ENCODE results near the gene DYNAP. TPM values are rescaled to one million over a fixed set of nuclear protein-coding genes. Genes with fewer than 3 reads are reported as not detected.

DYNAP gene
- total RNA-seq, 3 donors from 2014 or later = not detected

DNA sequence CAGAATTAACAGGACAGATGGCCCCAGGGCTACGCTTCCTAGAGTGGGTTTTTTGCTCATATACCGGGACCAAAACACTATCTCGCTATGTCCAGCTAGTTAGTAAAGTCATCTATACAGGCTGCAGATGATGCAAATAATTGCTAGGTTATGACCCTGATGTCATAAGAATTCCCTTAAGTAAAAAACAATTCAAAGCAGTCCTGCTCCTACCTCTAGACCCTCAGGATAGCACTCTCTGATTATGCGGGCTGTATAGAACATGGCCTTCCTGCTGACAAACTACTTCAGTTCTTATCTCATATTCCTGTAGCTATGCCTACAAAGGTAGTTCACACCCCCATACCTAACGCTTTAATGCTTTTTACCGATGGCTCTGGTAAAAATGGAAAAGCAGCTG is 13.2 kb downstream of the DYNAP start:
- intact Hi-C loops (cut with DNase I, micrococcal nuclease) = no loop called here
- H3K4me3 ChIP-seq = no peak overlapping the region

DNA sequence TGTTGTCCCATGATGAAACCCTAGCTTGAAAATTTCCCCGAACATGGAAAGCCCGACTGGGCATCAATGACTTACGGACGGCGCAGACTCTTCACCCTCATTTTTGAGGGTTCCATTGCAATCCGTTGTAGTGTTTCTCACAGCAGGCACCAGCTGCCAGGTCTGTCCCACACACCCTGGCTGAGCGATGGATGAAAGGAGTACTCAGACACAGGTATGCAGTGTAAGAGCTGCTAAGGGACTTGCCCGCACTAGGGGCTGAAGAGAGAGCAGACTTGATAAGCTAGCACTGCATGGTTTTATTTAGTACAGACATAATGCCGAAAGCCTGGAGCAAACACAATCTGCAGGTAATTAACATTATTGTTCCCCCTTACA is 15.8 kb downstream of the DYNAP start:
- no peaks in the 10 kb centered on the region for H3K4me1 ChIP-seq (ENCODE audit: low read depth)
- H3K9me3 ChIP-seq = no peaks in the 10 kb centered on the region
- intact Hi-C loops (cut with DNase I, micrococcal nuclease) = no loop called here
- peak; percentile 60 for ATAC-seq
- peak in 1 of 3 donors; percentile 20 for DNase-seq
- TF ChIP-seq, protein P1, sequence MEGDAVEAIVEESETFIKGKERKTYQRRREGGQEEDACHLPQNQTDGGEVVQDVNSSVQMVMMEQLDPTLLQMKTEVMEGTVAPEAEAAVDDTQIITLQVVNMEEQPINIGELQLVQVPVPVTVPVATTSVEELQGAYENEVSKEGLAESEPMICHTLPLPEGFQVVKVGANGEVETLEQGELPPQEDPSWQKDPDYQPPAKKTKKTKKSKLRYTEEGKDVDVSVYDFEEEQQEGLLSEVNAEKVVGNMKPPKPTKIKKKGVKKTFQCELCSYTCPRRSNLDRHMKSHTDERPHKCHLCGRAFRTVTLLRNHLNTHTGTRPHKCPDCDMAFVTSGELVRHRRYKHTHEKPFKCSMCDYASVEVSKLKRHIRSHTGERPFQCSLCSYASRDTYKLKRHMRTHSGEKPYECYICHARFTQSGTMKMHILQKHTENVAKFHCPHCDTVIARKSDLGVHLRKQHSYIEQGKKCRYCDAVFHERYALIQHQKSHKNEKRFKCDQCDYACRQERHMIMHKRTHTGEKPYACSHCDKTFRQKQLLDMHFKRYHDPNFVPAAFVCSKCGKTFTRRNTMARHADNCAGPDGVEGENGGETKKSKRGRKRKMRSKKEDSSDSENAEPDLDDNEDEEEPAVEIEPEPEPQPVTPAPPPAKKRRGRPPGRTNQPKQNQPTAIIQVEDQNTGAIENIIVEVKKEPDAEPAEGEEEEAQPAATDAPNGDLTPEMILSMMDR (IDR thresholded peaks at IDR 0.05) = no peak
- no peak overlapping the region for H3K4me3 ChIP-seq
- no peaks in the 10 kb centered on the region for H3K36me3 ChIP-seq (ENCODE audit: low read depth)

More for the DNA sequence above, 13.2 kb downstream of the DYNAP start:
- no peaks in the 10 kb centered on the region for H3K4me1 ChIP-seq (ENCODE audit: low read depth)
- ATAC-seq (no peak), DNase-seq (no peak)
- no peaks in the 10 kb centered on the region for H3K9me3 ChIP-seq
- TF ChIP-seq, protein P1 (IDR thresholded peaks at IDR 0.05) = no peak
- no peaks in the 10 kb centered on the region for H3K36me3 ChIP-seq (ENCODE audit: low read depth)

DNA sequence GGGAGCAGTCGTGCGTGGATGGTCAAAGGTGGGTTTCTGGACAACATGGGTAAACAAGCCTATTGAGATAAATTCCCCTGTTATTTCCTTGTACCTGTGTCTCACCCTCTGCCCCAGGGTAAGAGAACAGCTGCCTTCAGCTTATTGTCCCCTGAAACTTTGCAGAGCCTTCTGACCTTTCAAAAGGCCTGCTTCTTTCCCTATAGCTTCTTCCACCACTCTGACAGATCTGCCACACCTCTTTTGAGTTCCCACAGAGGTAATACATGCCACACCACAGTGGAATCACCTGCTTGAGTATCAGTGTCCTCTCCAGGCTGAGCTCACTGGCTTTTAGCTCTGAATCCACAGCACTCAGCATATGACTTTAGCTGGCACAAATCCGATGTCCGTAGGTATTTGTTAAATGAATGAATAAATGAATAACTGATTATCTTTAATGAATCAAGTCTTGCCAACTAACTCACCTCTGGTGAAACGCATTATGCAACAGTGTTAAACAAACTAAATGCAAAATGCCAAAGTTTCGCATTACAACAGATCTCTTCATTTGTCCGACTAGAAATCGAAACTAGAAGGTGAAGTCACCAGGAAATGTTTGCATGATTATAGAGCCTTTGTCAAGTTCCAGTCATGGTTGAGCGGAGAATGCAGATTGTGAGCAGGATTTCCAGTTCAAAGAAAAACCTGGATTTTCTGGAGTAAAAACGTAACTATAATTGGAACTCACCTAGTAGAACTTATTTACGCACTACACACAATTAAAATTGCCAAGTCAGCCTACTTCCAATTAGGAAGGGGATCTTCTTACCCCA is 16.4 kb downstream of the DYNAP start:
- Histone ChIP-seq H3K4me1 (ENCODE audit: low read depth) (no peaks in the 10 kb centered on the region), H3K4me3 (no peak overlapping the region), H3K9me3 (no peaks in the 10 kb centered on the region), H3K36me3 (ENCODE audit: low read depth) (no peaks in the 10 kb centered on the region)
- intact Hi-C loops (cut with DNase I, micrococcal nuclease) = no loop called here
- ATAC-seq = peak; percentile 92
- TF ChIP-seq, protein P1 (IDR thresholded peaks at IDR 0.05) = no peak
- peak in 2 of 3 donors; percentile 32 to 57 for DNase-seq

DNA sequence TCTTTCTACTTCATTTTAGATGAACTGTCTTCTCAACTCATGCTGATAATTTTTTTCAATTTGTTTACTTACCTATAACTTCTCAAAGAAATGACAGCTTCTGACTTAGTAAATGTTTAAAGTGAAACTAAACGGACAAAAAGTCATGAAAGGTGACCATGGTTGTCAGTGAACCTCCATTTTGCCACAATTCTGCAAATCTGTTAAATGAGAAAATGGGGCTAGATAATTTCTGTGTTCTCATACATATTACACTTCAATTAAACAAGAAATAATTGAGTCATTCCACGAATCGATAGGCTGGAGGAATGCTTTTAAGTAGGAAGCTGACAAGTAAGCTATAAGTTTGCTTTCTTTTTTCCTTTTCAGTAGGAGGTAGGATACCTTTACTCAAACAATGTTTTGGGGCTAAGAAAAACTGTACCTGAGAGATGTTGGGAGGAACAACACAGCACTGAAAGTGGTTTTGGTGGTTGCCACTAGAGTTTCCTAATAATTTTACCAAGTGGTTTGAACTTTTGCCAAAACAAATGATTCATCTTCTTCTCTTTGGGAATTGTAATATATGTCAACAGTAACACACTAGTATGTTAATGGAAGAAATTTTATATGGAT is 17.1 kb downstream of the DYNAP start:
- DNase-seq (no peak), ATAC-seq (no peak)
- Histone ChIP-seq H3K4me3 (no peak overlapping the region), H3K36me3 (ENCODE audit: low read depth) (no peaks in the 10 kb centered on the region), H3K4me1 (ENCODE audit: low read depth) (no peaks in the 10 kb centered on the region), H3K9me3 (no peaks in the 10 kb centered on the region)
- intact Hi-C loops (cut with DNase I, micrococcal nuclease) = no loop called here
- TF ChIP-seq, protein P1 (IDR thresholded peaks at IDR 0.05) = no peak

DNA sequence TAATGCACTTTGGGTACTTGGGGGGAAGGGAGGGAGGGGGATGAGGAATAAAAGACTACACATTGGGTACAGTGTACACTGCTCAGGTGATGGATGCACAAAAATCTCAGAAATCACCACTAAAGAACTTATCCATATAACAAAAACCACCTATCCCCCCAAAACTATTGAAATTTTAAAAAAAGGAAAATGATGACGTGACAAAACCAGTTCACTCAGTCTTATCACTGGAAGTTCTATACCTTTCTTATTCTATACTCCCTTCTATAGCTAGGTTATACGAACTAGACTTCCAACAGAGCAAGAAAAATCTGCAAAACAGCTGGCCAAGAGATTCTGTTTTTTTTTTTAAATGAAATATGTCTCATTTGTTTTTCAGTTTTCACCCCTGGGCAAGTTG is 20.8 kb downstream of the DYNAP start:
- DNase-seq = no peak
- Histone ChIP-seq H3K4me3 (no peak overlapping the region), H3K36me3 (ENCODE audit: low read depth) (no peaks in the 10 kb centered on the region), H3K4me1 (ENCODE audit: low read depth) (no peaks in the 10 kb centered on the region), H3K9me3 (no peaks in the 10 kb centered on the region)
- intact Hi-C loops (cut with DNase I, micrococcal nuclease) = no loop called here
- TF ChIP-seq, protein P1 (IDR thresholded peaks at IDR 0.05) = no peak
- no peak for ATAC-seq
